ENCODE measurements around the gene GPM6B. TPM values are rescaled to one million over a fixed set of nuclear protein-coding genes. Genes with fewer than 3 reads are reported as not detected.

Gene GPM6B
- total RNA-seq, 1 donor from 2014 or later: not detected

DNA sequence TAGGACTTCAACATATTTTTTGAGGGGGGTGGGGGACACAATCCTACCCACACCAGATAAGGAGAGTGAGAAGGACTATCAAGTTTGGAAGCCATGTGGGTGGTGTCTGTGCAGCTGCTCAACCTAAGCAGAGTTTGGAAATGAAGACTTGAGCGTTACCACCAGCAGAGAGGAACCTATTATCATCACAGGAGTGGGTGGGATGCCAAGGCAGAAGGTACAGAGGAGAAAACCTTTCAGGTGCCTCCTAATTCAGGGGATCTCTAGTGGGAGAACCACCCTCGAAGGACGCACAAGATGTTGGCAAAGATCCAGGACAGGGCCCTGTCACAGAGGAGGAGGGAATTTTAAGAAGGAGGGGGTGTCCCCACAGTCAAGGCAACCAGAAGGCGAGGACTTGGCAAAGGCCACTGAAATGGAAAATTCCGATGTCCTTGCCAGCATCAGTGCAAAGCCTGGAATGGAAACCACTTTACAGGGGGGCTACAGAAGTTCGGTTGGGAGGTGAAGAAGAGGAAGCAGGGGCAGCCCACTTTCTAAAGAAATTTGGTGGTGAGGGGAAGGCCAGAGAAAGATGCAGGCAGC lies 8.4 kb upstream of the GPM6B start:
- intact Hi-C loops (cut with micrococcal nuclease): no loop called here

DNA sequence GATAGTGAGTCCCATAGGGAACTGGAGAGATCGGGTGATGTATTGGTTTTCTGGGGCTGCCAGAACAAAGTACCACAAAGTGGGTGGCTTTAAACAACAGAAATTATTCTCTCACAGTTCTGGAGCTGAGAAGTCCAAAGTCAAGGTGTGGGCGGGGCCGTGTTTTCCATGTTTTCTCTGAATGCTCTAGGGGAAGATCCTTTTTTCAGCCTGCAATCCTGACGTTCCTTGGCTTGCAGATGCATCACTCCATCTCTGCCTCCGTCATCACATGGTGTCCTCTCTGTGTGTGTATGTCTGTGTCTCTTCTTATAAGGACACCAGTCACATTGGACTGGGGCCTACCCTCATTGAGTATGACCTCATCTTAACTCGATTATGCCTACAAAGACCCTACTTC lies 7.9 kb upstream of the GPM6B start:
- intact Hi-C loops (cut with micrococcal nuclease): no loop called here

DNA sequence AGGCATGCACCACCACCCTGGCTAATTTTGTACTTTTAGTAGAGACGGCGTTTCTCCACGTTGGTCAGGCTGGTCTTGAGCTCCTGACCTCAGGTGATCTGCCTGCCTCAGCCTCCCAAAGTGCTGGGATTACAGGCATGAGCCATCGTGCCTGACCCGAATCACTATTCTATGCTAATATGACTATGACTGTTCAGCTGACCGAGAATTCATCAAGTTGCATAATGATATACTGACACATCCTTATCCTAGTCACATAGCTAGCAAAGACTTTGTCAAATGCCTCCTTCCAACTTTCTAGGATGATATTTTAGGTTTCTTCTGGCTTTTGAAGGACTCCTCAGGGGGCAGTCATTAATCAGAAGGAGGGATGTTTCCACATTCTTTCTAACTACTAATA lies 4.8 kb upstream of the GPM6B start:
- intact Hi-C loops (cut with micrococcal nuclease): no loop called here

GRCh38 chrX:13816176-13816575 lies 717 bp downstream of the GPM6B start:
- intact Hi-C loops (cut with micrococcal nuclease): no loop called here

DNA sequence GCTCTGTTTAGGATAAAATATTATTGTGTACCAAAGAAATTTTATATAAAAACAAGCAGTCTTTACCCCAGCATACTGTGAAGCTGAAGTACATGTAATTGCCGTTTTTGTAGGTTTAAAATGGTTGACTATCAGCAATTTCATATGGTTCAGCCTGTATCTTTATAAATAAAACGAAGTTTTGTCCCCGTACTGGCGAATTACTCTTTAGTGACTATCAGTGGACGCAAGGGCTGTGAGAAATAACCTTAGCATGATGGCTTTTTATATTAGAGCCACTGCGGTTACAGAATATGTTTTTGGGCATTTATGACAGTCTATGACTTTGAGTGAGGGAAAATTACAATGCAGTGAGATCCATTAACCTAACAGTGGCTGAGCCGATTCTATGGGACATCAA lies 1.2 kb downstream of the GPM6B start:
- intact Hi-C loops (cut with micrococcal nuclease): no loop called here

- intact Hi-C loops (cut with micrococcal nuclease): no loop called here
Measured at GRCh38 chrX:13808865-13809264, 8.0 kb downstream of the GPM6B start.

- intact Hi-C loops (cut with micrococcal nuclease): no loop called here
Measured at GRCh38 chrX:13808293-13808692, 8.6 kb downstream of the GPM6B start.

DNA sequence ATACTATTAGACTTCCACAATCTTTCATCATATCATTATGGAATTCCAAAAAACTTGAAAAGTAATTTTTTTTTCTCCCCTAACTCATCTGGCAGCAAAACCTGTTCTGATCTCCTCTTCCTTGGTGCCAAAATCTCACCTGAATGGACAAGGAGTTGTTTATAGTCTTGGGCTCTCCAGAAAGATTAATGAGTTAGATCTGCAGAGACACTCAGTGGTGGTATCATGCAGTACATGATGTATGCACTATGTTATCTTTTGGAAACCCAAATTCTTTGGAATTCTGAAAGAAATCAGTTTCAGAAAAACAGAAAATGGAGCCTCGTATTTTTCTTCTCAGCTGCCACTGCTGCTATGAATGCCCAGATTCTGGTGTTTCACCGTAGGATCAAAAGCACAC lies 11.7 kb downstream of the GPM6B start:
- intact Hi-C loops (cut with micrococcal nuclease): no loop called here

DNA sequence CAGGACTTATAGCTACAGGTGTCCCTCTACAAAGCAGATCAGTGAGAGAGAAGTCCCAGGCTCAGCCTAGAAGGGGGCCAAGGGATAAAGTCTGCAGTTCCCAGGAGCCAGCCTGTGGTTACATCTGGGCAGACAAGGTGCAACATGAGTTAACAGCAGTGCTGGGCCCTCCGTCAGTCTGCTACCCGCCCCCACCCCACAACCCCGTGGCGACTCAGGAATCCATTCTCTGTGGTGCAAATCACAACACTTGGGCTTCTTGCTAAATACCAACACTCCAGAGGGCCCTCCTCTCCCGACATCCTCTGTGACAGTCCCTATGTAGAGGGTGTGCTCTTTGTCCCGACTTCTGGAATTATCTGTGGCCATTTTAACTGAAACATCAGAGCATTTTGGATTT lies 13.8 kb downstream of the GPM6B start:
- intact Hi-C loops (cut with micrococcal nuclease): no loop called here

- intact Hi-C loops (cut with micrococcal nuclease): no loop called here
Measured at GRCh38 chrX:13798184-13798583, 18.7 kb downstream of the GPM6B start.

DNA sequence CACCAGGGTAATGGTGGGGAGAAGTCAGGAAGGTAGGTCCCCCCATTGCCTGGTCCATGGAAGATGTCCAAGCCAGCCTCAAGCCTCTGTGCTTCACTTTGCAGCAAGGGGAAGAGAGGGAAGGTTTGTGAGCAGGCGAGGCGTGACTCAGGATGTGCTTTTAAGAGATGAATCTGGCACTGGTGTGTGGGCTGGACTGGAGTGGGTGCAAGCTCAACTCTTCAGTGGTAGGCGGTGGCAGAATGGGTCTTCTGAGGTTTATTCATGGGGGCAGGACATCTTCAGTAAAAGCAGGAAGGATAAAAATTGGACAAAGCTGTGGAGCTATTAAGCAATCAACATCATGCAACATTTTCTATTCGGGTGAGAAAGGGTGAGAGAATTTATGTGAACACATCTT lies 19.4 kb downstream of the GPM6B start:
- intact Hi-C loops (cut with micrococcal nuclease): no loop called here

GRCh38 chrX:13794417-13794816 lies 22.5 kb downstream of the GPM6B start:
- intact Hi-C loops (cut with micrococcal nuclease): no loop called here

DNA sequence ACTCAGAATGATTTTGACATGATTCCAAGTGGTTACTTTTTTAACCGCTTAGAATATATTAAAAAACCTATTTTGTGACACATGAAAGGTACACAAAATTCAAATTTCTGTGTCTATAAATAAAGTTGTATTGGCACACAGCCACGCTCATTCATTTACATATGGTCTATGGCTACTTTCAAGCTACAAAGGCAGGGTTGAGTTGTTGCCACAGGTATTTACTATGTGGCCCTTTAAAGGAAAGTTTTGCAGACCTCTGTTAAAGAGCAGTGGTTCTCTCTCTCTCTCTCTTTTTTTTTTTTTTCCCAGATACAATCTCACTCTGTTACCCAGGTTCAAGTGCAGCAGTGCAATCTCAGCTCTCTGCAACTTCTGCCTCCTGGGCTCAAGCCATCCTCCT lies 23.0 kb downstream of the GPM6B start:
- intact Hi-C loops (cut with micrococcal nuclease): no loop called here

DNA sequence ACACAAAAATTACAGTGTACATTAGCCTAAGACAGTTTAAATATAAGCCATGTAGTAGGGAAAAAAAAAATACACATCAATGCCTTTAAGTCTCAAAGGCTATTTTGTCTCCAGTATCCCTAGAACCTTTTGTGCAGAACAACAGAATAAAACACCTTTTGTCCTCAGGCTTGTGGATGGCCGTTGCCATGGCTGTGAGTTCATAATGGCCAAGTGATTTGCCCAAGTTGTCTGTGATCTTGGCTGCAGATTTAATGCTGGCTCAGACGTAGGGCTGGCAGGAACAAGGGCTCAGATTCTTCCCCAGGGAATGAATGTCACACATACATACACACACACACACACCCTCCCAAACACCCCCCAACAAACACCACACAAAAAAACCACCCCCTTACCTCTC lies 25.3 kb downstream of the GPM6B start:
- intact Hi-C loops (cut with micrococcal nuclease): no loop called here

DNA sequence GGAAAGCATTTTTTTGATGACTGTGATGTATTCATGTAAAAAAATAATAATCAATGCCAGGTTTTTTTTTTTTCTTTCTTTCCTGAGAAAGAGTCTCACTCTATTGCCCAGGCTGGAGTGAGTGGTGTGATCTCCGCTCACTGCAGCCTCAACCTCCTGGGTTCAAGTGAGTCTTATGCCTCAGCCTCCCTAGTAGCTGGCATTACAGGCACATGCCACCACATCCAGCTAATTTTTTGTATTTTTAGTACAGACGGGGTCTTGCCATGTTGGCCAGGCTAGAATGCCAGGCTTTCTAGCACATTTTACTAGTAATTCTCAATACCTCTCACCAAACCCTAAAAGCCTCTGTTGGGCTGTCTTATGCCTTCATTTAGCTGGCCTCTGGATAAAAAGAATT lies 25.7 kb downstream of the GPM6B start:
- intact Hi-C loops (cut with micrococcal nuclease): no loop called here

DNA sequence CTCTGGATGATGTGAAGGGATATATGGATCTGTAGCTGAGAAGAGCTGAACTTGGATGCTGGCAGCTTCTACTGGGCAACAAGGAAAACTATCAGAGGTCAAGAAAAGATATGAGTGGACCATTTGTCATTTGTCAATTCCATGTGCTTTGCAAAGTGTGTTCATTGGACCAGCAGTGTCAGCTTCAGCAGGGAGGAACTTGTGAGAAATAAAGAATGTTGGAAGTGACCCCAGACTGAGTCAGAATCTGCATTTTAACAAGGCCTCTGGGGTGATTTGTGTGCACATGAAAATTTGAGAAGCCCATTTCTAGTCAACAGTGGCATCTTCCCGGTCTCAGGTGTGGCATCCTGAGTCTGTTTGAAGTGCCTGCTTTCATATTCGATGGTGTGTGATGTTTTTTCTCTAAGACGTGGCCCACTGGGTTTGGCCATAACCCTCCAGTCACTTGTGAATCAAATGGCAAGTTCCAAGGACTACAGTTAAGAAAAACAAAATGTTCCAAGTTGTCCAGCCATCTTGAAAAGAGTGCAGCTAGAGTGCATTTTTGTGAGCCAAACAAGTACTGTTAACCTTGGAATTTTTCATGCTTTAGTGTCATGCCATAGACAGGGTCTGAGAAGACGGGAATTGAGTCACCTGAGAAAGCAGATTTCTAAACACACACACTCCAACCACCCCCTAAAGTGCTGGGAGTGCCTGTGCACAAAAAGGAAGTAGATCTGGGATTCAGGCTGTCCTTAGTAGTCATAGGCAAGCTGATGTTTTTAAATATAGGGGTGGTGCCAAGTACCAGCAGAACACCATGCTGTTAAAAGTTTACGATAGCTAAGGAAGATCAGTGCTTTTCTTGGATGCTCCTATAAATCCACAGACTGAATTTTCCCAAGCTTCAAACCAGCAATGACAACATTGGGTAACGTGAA lies 26.4 kb downstream of the GPM6B start:
- intact Hi-C loops (cut with micrococcal nuclease): no loop called here

- intact Hi-C loops (cut with micrococcal nuclease): no loop called here
Measured at GRCh38 chrX:13786048-13786447, 30.8 kb downstream of the GPM6B start.

- intact Hi-C loops (cut with micrococcal nuclease): no loop called here
Measured at GRCh38 chrX:13780868-13781427, 35.9 kb downstream of the GPM6B start.

DNA sequence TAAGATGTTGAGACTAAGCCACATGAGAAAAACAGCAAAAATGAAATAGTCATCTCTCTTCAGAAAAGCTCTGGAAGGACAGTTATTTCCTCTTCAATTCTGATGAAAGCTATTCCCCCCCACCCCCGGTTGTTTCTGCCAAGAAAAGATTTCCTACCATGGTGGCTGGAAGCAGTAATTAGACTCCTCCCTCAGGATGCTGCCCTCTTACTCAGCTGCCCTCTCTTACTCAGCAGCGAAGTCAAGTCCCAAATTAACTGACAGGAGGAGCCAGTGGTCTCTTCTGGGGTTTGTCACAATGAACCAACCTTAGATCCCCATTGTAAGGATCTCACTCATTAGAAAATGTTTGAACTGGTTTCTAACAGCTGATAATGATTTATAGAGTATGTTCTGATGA lies 38.0 kb downstream of the GPM6B start:
- intact Hi-C loops (cut with micrococcal nuclease): no loop called here

DNA sequence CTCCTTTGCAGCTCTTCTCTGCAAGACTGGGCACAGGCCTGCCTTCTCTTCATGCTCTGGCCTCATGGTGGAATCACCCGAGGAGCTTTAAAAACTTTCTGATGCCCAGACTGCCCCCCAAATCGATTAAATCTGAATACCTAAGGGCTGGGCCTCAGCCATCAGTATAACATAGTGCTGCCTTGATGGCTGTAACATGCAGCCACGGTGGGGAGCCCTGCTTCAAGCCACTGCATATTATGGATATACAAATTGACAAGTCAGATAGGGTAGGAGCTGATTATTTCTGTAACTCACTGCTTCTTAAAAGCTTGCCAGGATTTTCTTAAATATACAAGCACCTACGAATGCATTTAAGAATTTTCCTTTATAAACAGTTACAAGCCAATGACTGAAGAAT lies 40.5 kb downstream of the GPM6B start:
- intact Hi-C loops (cut with micrococcal nuclease): no loop called here

DNA sequence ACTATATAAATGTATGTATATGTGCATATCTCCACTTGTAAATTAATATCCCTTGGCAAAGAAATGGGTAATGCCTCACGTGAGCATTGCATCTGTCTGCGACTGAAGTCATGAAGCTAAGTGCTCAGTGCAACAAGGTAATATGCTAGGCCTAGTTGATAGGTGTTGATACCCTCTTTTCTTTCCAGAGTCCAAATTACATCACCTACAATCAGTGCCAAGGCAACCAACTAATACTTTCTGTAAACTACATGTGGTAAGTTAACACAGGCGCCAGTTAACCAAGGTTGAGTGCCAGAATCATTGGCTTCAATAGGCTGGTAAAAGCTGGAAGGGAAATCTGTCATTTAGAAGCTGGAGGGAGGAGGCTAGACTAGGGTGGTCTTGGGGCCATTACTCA lies 41.1 kb downstream of the GPM6B start:
- intact Hi-C loops (cut with micrococcal nuclease): no loop called here

- intact Hi-C loops (cut with micrococcal nuclease): no loop called here
Measured at GRCh38 chrX:13774696-13775095, 42.2 kb downstream of the GPM6B start.
